GM19324 (cell line): Measurements from ENCODE around the gene PPP1R16B.
A peak's percentile ranks its signal among the peaks of the same experiment; 100 is the strongest.
"Not testable (repeated sequence)": the region's sequence is repeated elsewhere in the genome, so short reads cannot be mapped to it uniquely, and the experiment has no call there.

Source experiments
- ATAC-seq: cut with Tn5 transposase; IDR thresholded peaks from one replicate; pipeline ENCODE4 v1.9.1; 2021; ENCODE audit warnings: mild to moderate bottlenecking, moderate library complexity; ENCODE audit not compliant: unreplicated experiment, low FRiP score

Gene PPP1R16B

DNA sequence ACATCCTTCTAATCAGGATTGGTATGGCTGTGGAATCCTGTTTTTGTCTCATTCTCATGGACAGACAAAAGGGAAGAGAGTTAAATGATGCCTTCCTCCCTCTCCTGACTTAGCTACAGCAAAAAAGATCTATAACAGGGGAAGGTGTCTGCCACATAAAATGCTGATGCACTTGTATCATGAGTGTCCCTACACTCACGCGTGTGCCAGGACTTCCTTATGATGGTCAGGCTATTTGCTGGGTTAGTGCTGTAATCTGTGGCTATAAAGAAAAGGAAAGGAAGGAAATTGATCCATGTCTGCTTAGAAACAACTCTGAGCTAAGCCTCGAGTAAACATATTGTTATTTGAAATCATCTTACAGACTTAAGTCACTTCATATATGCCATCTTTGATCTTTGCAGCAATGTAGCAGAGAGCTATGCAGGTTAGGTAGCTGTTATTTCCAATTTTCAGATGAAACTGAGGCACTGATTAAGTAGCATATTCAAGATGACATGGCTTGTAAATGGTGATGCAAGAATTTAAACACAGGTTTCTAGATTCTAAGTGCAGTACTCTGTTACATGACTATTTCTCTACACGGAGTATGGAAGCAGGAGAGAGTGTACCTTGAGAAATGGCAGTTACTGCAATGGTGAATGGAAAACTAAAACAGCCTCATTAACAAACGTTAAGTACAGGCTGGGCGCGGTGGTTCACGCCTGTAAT, 148.3 kb downstream of the PPP1R16B start:
- ATAC-seq = no peak

DNA sequence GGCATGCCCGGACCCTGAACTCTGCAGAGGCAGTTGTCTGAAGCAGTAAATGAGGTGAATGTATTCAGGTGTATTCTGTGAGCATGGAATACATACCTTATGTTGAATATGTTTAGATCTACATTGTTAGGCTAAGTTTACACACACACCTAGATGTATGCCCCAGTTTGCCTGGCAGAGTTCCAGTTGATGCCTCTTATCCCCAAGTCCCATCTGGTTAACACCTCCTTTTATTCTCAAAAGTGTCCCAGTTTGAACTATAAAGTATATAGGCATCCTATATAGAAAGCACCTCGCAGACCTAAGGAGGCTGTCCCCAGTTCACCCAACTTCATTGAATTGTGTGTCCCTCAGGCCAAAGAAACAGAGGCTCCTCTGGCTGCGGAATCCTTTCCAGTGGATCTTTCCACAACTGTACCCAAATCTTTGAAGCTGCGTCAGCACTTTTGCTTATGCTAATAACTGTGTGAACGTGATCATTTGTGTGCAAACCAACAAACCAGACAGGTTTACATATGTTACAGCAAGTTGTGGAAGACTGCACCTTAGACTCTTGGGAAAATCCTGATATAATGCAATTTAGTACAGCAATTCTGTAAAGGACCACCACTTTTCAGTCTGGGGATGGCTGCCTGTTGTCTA, 151.9 kb downstream of the PPP1R16B start:
- ATAC-seq = no peak

DNA sequence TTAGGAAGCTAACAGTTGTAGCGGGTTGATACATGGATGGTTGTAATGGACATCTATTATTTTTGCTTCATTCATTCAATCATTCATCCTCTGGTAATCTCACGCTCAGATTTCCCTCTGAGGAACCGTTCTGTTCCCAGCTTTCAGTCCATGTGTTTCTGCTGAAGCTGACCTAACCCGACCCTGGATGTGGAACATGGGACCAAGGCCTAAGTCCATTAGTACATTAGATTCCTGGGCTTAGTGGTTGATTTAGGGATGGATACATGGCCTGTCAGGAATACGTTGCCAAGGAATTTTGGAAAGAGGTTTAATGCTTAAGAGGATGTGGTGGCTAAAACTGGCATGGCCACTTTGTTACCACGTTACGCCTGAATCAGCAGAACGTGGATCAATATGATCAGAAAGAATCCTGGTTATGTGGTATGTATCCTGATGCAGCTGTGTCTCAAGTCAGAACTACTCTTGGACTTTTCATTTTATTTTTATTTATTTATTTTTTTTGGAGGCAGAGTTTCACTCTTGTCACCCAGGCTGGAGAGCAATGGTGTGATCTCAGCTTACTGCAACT, 152.5 kb downstream of the PPP1R16B start:
- no peak for ATAC-seq

DNA sequence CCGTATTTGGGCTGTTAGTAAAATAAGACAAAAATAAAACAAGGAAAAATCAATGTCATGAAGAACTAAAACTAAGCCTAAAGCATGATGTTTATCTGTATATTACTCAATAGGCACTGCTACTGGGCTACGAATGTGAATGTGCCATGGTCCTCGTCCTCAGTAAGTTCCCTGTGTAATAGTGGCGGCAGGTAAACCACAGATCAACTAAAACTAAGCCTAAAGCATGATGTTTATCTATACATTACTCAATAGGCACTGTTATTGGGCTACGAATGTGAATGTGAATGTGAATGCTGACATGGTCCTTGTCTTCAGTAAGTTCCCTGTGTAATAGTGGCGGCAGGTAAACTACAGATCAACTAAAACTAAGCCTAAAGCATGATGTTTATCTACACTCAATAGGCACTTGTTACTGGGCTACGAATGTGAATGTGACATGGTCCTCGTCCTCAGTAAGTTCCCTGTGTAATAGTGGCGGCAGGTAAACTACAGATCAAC, 154.7 kb downstream of the PPP1R16B start:
- ATAC-seq = not testable (repeated sequence)

DNA sequence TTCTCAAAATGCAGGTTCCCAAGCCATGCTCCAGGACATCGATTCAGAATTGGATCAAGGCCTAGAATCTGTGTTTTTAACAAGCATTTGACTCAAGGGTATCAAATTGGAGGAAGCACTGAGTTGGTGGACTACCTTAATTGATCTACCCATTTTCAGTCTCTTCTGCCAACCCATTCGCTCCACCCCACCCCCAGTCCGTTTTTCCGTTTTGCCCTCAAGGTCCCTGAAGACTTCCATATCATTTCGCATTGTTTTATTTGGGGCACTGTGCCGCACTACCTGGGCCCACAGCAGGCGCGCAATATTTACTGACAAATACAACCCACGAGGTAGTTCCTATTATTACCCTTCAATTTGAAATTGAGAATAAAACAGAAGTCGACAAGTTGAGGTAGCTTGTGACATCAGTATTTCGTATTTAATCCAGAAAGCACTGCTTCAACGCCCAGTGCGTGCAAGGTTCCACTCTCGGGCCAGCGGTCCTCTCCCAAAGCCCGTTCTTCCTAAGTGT, 156.1 kb downstream of the PPP1R16B start:
- no peak for ATAC-seq

DNA sequence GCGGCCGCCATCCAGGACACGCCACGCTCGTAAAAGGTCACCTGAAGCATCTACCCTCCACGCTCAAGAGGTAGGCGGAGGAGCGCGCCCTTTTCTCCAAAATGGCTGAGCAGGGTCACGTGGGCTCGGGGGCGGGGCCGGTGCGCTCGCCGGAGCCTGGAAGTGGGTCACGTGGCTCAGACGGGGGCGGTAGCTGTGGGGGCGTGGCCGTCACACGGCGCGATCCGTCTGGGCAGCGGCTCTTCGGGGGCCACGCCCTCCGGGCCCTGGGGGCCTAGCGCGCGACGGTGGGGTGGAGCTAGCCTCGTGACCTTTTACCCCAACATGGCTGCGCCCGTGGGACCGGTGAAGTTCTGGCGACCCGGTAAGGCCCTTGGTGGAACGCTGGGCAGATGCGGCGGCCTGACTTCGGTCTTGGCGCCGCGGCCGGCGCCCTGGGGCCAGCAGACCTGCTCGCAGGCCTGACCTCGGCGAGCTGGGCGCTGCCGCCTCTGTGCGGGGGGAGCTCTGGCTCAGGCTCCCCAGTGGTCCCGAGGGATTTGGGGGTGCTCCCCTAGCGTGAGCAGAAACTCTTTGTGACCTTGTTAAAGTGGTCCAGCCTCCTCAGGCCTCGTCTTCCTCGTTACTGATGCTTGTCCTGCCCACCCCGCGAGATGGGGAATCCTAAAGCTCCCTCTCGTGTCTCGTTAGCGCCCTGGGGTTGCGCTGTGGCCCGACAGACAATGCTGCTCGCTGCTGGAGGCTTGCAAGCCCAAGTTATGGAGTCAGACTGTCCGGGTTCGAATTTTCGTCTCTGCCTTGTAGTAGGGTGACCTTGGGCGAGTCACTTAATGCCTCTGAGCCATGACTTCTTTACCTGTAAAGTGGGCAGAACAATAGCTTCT, 156.8 kb downstream of the PPP1R16B start, which contains the start of gene DHX35:
Gene DHX35 (plus strand): TSS at position 301 of the 884 bp plus-strand sequence. CDS start 24 bp downstream, at position 325.
- peak; percentile 98 for ATAC-seq

DNA sequence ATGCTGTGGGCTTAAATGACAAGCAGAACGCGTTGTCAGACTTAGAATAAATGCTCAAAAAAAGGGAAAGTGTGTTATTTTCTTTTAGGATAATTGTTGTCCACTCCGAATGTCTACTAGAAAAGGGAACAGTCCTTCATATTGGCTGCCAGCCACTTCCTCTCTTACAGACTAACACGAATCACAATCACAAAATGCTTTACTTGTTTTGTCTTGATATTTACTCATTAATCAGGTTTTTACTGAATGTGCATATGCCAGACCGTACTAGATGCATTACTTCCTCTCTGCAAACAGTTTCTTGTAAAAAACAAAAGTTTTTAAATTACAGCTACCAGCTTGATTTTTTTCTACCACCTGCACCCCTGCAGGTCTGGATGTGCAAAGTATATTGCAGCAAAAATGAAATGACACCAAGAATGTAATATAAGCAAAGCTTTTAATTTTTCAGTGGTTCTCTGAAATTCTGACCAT, 157.5 kb downstream of the PPP1R16B start:
- ATAC-seq = no peak

DNA sequence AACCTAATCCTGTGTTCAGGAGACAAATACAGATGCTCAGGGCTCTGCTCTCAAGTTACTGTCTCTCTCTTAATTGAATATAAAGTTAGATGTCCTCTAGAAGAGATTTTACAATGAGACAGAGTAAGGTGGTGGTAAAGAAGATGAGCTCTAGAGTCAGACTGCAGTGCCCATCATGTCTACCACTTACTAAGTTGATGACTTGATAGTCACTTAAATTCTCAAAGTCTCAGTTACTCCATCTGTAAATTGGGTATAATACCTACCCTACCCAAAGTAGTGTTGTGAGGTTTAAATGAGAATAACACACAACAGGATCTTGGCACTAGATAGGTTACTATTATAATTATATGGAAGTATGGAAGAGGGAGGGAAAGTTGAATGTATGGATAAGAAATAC, 158.2 kb downstream of the PPP1R16B start:
- no peak for ATAC-seq

DNA sequence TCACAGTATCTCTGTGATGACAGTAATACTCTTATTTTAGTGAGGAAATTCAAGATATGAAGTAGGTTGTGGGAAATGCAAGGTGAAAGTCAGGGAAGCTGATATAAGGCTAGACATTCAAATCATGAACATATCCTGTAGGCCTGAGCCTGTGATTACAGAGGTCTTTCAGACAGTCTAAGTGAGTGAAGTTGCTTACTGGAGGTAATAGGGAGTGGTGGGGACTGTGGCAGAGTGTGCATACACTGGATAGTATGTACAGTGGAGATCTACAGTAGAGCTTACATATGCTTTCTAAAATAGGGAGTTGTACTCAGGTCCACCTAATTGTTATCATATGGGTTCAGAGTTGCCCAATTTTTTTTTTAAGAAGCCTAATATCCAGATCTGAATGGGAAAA, 159.8 kb downstream of the PPP1R16B start:
- ATAC-seq = no peak

DNA sequence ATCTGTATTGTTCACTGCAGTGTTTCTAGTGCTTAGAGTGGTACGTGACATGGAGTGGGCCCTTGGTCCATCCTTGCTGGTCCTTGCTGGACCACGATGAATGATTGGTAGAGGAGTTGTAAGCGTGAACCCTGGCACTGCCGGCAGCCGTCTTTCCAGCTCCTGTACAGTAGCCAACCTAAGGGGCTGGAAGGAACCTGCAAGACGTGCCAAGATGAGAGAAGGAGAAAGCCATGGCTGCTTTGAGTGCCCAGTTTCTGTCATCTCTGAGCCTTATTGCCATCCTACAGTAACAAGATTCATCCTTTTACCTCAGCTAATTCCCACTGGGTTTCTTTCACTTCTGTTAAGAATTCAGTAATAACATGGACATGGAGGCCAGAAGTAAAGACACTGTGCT, 162.6 kb downstream of the PPP1R16B start:
- no peak for ATAC-seq

DNA sequence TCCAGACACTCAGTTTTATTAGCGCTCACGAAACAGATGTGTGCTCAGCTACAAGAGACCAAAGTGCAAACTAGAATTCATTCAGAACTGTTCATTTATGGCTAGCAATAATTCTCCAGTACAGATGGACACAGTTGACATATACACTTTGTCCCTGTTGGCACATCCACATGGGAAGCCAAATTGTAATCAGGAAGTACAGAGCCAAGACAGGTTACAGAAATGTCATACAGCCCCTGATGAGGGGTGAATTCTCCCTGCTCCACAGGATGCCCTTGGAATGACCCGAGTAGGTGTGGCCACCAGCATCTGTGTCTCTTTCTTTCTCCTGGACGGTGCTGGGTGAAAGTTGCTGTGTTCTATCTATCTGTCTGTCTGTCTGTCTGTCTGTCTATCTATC, 164.2 kb downstream of the PPP1R16B start:
- ATAC-seq = no peak

DNA sequence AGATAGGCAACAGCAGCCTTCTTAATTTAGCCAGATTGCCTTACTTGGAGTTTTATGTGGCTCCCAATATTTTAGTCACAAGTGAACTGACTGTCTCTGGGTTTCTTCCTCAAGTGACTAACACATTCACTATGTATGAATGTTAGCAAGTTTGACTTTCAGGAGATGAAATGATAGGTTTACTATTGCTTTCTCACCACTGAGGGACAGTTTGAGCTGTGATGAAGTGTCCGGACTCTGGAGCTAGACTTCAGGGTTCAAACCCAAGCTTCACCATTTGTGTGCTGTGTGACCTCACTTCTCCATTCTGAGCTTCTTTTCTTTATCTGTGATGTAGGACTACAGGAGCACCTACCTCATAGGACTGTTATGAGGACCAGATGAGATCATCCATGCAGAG, 164.8 kb downstream of the PPP1R16B start:
- ATAC-seq = no peak
